GM12878 (cell line): ENCODE data around the gene TAF4. TPM values are rescaled to one million over a fixed set of nuclear protein-coding genes. Genes with fewer than 3 reads are reported as not detected.

Experiments used
- ATAC-seq: fragments of 200-7000 bp; cut with Tn5 transposase; 3 replicates; pipeline ENCODE4 v1.9.1; 2020; ENCODE audit warnings: mild to moderate bottlenecking, moderate library complexity
- BruUV-seq: library from RNA; stranded (reverse); fragments of 400-500 nt; replicated peaks from 2 replicates; lab custom pipeline; 2021; lab: Mats Ljungman, UMichigan
- CTCF ChIA-PET: fragments of 300-600 bp; sonication (Branson Sonifier 250); formaldehyde crosslinking; extraction: SDS; loops from one replicate; lab custom pipeline; 2021; ENCODE audit warnings: inconsistent platforms; lab: Yijun Ruan, JAX
- POLR2A ChIA-PET: fragments of 350-600 bp; formaldehyde crosslinking; extraction: SDS; loops from one replicate; lab custom pipeline; 2021; ENCODE audit warnings: inconsistent platforms; lab: Charles Lee
- RAD21 ChIA-PET: fragments of 300-600 bp; sonication (Branson Sonifier 250); formaldehyde crosslinking; loops from one replicate; lab custom pipeline; 2023; ENCODE audit warnings: antibody characterized with exemption; ENCODE audit not compliant: unreplicated experiment; lab: Charles Lee
- SMC1A ChIA-PET: fragments of 300-600 bp; sonication (Branson Sonifier 250); formaldehyde crosslinking; loops from one replicate; lab custom pipeline; 2023; ENCODE audit not compliant: unreplicated experiment, uncharacterized antibody; lab: Charles Lee
- DNase-seq: peaks from one replicate; pipeline ENCODE4 v3.0.0-alpha.2; 2011; ENCODE audit warnings: low read depth, low spot score
- FAIRE-seq: peaks from 3 replicates; lab custom pipeline; 2011; peaks lifted over from hg19 to GRCh38; lab: Jason Lieb, UNC
- H2AFZ ChIP-seq: 2 replicates; pipeline ENCODE4 v1.6.0; 2011; ENCODE audit warnings: low read depth, low read length, control low read depth; ENCODE audit not compliant: control insufficient read depth
- H3K27ac ChIP-seq: 2 replicates; pipeline ENCODE4 v1.5.1; 2011; ENCODE audit warnings: control low read depth; ENCODE audit not compliant: control insufficient read depth, insufficient read depth
- H3K27me3 ChIP-seq, 2 experiments: replicated peaks in 1 of 2; 2 replicates each; pipeline versions ENCODE4 v1.6.0 to v1.6.1; 2011; ENCODE audit warnings: low read length in 1 of 2; ENCODE audit not compliant: control insufficient read depth in 2 of 2, insufficient read depth in 2 of 2
- H3K36me3 ChIP-seq, 2 experiments: 2 replicates each; pipeline ENCODE4 v1.5.1; 2011; ENCODE audit warnings: low read length in 1 of 2; ENCODE audit not compliant: control insufficient read depth in 2 of 2, insufficient read depth in 2 of 2
- H3K4me1 ChIP-seq: 2 replicates; pipeline ENCODE4 v1.6.1; 2011; ENCODE audit warnings: mild to moderate bottlenecking, low read length, moderate library complexity, mixed read lengths; ENCODE audit not compliant: control insufficient read depth, insufficient read depth
- H3K4me2 ChIP-seq: 2 replicates; pipeline ENCODE4 v1.6.0; 2011; ENCODE audit warnings: control low read depth; ENCODE audit not compliant: control insufficient read depth, insufficient read depth
- H3K4me3 ChIP-seq: fragments of 200-600 bp; sonication (generic); 2 replicates; pipeline ENCODE4 v1.5.1; 2016
- H3K79me2 ChIP-seq: 2 replicates; pipeline ENCODE4 v1.6.0; 2011; ENCODE audit warnings: low read length; ENCODE audit not compliant: control insufficient read depth, insufficient read depth
- H3K9ac ChIP-seq: 2 replicates; pipeline ENCODE4 v1.8.0; 2011; ENCODE audit warnings: low read length, control low read depth, mixed read lengths; ENCODE audit not compliant: control insufficient read depth, insufficient read depth
- H3K9me3 ChIP-seq: replicated peaks from 3 replicates; pipeline ENCODE4 v1.5.1; 2011; ENCODE audit warnings: mild to moderate bottlenecking, low read length; ENCODE audit not compliant: control insufficient read depth, insufficient read depth
- H4K20me1 ChIP-seq: 2 replicates; pipeline ENCODE4 v1.6.0; 2011; ENCODE audit not compliant: control insufficient read depth, insufficient read depth
- CBX5 ChIP-seq: sonication (generic); IDR thresholded peaks from 2 replicates; pipeline ENCODE4 v1.6.1; 2016; ENCODE audit warnings: low read depth, moderate library complexity, mild to moderate bottlenecking, inconsistent platforms
- EZH2 ChIP-seq: IDR thresholded peaks from 2 replicates; pipeline ENCODE4 v1.6.1; 2012; ENCODE audit warnings: low read depth, mild to moderate bottlenecking, control low read depth, inconsistent platforms, low read length, borderline replicate concordance; ENCODE audit not compliant: control insufficient read depth
- JUNB ChIP-seq: IDR thresholded peaks from 2 replicates; pipeline ENCODE4 v1.6.1; 2016; ENCODE audit warnings: antibody characterized with exemption, mild to moderate bottlenecking
- KDM1A ChIP-seq: fragments of 200-600 bp; sonication (generic); IDR thresholded peaks from 2 replicates; pipeline ENCODE4 v1.6.1; 2016; ENCODE audit warnings: borderline replicate concordance
- MEF2B ChIP-seq: fragments of 450-650 bp; IDR thresholded peaks from 2 replicates; pipeline ENCODE4 v1.6.1; 2018; ENCODE audit warnings: mild to moderate bottlenecking, moderate library complexity; ENCODE audit not compliant: partially characterized antibody, poor library complexity, severe bottlenecking
- MTA3 ChIP-seq: IDR thresholded peaks from 2 replicates; pipeline ENCODE4 v1.6.1; 2012; ENCODE audit warnings: low read length, inconsistent platforms, borderline replicate concordance
- RAD21 ChIP-seq: IDR thresholded peaks from 2 replicates; pipeline ENCODE4 v1.6.1; 2011; ENCODE audit warnings: mild to moderate bottlenecking, low read depth, low read length, moderate library complexity; ENCODE audit not compliant: insufficient read depth
- SP1 ChIP-seq: IDR thresholded peaks from one replicate; pipeline ENCODE4 v1.6.1; 2011; ENCODE audit warnings: low read depth, low read length
- ZNF384 ChIP-seq: IDR thresholded peaks from 2 replicates; pipeline ENCODE4 v1.6.1; 2012; ENCODE audit warnings: low read depth, mild to moderate bottlenecking, low read length, improper control_type of control experiment, borderline replicate concordance
- WGBS: methylation state at CpG from one replicate; pipeline ENCODE4 v1.1.6; 2016; ENCODE audit warnings: low lambda C conversion rate; ENCODE audit not compliant: insufficient replicate concordance, insufficient coverage; ENCODE audit errors: missing lambda C conversion rate; 5-methylcytosine and 5-hydroxymethylcytosine counted together
- in situ Hi-C: fragments of 300-500 bp; cut with MboI; formaldehyde crosslinking; loops from 9 replicates; pipeline ENCODE4 v1.14.3; 2018; ENCODE audit warnings: mixed read lengths
- intact Hi-C: fragments of 100-400 bp; cut with micrococcal nuclease; formaldehyde crosslinking; loops from one replicate; pipeline ENCODE4 v1.14.2; 2022; ENCODE audit not compliant: unreplicated experiment
- polyA plus RNA-seq, 11 experiments: library from polyadenylated mRNA; depleted of rRNA in 4 of 11; unstranded in 6 of 11; stranded (reverse) in 5 of 11; fragments of >200 nt; fragmentation: Nextera tagmentation in 4 of 11; fragmentation: Illumina TruSeq in 1 of 11; extraction: Ambion mirVana in 4 of 11; extraction: Trizol in 1 of 11; gene quantifications; 1 replicate in 1 of 11; 2 replicates in 10 of 11; pipeline versions ENCODE4 v1.2.1 to v1.2.3, GENCODE V29; 2011 to 2016; ENCODE audit warnings: inconsistent platforms in 2 of 11, missing spikeins in 2 of 11, low read depth in 1 of 11
- total RNA-seq, 4 experiments: library from RNA; depleted of rRNA in 3 of 4; stranded (reverse); fragments of >200 nt in 3 of 4; fragmentation: Illumina TruSeq in 1 of 4; extraction: Trizol in 1 of 4; gene quantifications; 2 replicates each; pipeline versions ENCODE4 v1.2.1 to v1.2.3, GENCODE V29; 2013 to 2021

TAF4 gene
- total and polyA plus RNA-seq, 10 of the 15 experiments (the other 5 are each of a cell fraction or from before 2014, with no cell fraction given), result 0.39 to 16.9 (median 3.4) TPM

DNA sequence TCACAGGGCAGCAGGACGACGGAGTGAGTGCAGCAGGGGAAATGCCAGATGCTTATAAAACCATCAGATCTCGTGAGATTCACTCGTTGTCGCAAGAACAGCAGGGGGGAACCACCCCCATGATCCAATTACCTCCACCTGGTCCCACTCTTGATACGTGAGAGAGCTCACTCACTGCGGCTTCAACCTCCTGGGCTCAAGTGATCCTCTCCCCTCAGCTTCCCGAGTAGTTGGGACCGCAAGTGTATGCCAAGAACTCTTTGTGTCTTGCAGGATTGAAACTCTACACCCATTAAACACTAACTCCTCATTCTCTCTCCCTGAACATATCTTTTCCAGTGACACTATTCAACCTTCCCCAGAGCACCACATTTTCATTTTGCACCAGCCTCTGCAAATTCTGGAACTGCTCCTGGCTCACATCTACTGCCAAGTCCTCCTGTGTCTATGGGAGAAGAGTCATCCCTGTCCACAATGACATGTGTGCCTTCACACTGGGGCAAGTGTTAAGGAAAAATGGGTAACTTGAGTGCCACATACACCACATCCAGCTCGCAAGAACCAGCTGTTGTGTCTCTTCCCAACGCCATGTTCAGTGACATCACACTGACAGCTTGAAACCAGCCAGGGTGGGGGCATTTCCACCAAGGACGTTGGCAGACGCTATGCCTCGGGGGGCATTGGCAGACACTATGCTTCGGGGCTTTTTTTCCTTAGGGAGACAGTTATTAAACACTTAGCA lies 14.7 kb upstream of the TAF4 start:
- peaks cover 4% of the 10 kb centered on the region; the same call in 2 of the 3 replicates for H3K9me3 ChIP-seq
- TF ChIP-seq JUNB (no peak), MTA3 (no peak), MEF2B (no peak), KDM1A (no peak), RAD21 (no peak), SP1 (no peak), EZH2 (no peak), ZNF384 (no peak), CBX5 (no peak)
- no peak overlapping the region for H3K4me3 ChIP-seq
- no TSS peak for BruUV-seq
- H3K9ac ChIP-seq, result no peak overlapping the region
- WGBS, result 53% methylated on average over 15 of the region's 15 CpGs
- RAD21 ChIA-PET, result no interaction called here
- H3K36me3 ChIP-seq, result no peaks in the 10 kb centered on the region
- POLR2A ChIA-PET, result no interaction called here
- H3K27ac ChIP-seq, result no peak overlapping the region
- no peaks in the 10 kb centered on the region for H4K20me1 ChIP-seq
- H3K4me2 ChIP-seq, result no peak overlapping the region
- DNase-seq (no peak), FAIRE-seq (no peak), ATAC-seq (no peak)
- CTCF ChIA-PET, result no interaction called here
- SMC1A ChIA-PET, result no interaction called here
- no peaks in the 10 kb centered on the region for H3K27me3 ChIP-seq
- H2AFZ ChIP-seq, result no peak overlapping the region
- no peaks in the 10 kb centered on the region for H3K4me1 ChIP-seq
- intact Hi-C loops (no loop called here), in situ Hi-C loops (loop anchor here (25.0 kb wide), 1 partner anchor 593 kb away; no protein-coding TSS in a partner anchor)
- H3K79me2 ChIP-seq, result no peaks in the 10 kb centered on the region
